ENCODE results near the gene STAT5B.

DNA sequence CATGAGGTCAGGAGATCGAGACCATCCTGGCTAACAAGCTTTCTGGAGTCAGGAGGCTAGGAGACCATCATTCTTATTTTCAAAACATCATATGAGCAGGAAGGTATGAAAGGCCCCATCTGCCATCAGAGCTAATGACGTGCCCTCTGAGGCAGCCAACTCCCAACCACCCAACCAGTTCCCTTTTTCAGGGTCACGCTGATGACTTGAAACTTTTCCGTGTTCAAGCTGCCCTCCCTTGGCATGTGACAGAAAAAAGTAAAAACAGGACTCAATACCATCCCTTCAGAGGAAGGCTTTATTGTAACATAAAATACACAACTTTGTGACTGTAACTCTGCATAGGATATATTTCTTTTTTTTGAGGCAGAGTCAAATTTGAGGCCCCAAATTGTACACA lies 77.3 kb downstream of the STAT5B start:
- TF ChIP-seq, protein P1, sequence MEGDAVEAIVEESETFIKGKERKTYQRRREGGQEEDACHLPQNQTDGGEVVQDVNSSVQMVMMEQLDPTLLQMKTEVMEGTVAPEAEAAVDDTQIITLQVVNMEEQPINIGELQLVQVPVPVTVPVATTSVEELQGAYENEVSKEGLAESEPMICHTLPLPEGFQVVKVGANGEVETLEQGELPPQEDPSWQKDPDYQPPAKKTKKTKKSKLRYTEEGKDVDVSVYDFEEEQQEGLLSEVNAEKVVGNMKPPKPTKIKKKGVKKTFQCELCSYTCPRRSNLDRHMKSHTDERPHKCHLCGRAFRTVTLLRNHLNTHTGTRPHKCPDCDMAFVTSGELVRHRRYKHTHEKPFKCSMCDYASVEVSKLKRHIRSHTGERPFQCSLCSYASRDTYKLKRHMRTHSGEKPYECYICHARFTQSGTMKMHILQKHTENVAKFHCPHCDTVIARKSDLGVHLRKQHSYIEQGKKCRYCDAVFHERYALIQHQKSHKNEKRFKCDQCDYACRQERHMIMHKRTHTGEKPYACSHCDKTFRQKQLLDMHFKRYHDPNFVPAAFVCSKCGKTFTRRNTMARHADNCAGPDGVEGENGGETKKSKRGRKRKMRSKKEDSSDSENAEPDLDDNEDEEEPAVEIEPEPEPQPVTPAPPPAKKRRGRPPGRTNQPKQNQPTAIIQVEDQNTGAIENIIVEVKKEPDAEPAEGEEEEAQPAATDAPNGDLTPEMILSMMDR (IDR thresholded peaks at IDR 0.05; ENCODE audit: insufficient read depth, low read length, poor library complexity, severe bottlenecking): no peak
- no peak for TF ChIP-seq EZH2phosphoT487 (conservative IDR thresholded peaks at IDR 0.05; ENCODE audit: low read length)
